Hematopoietic multipotent progenitor cell treated with erythropoietin and hydrocortisone succinate and interleukin-3 and kit ligand, for 6 days (in vitro differentiated cells): ENCODE results near the gene AHRR.

Source experiments
- DNase-seq: peaks from one replicate; pipeline ENCODE4 v3.0.0-alpha.2; 2015

The AHRR gene

GRCh38 chr5:446066-446882 is 124.8 kb downstream of the AHRR start:
- DNase-seq: no peak

DNA sequence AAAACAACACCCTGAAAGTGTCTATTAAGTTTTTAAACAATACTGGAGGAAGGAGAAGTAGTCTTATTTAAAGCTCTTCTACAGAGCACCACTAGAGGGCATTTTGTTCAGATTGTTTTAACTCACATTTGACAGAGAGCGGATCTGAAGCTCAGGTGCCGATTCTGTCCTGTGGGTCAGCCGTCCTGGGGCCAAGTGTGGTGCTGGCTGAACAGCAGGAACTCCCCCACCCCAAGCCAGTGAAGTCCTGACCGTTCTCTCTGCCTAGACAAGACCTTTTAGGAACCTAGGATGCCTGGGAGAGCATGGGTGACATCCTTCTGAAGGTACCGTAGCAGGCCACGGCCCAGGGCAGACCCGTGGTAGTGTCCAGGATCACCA is 125.4 kb downstream of the AHRR start:
- DNase-seq: peak; percentile 80

DNA sequence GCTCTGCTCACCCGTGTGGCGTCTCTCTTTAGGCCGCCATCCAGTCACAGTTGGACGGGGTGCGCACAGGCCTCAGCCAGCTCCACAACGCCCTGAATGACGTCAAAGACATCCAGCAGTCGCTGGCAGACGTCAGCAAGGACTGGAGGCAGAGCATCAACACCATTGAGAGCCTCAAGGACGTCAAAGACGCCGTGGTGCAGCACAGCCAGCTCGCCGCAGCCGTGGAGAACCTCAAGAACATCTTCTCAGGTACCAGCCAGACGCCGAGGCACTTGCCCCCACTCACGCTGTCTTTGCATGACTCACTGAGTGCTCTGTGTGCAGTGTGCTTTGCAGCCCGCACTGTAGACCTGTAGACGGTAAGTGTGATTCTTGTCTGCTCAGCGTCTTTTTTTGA is 126.0 kb downstream of the AHRR start:
- no peak for DNase-seq

- DNase-seq: no peak
These were observed 126.7 kb downstream of the AHRR start for GRCh38 chr5:448061-448765.

DNA sequence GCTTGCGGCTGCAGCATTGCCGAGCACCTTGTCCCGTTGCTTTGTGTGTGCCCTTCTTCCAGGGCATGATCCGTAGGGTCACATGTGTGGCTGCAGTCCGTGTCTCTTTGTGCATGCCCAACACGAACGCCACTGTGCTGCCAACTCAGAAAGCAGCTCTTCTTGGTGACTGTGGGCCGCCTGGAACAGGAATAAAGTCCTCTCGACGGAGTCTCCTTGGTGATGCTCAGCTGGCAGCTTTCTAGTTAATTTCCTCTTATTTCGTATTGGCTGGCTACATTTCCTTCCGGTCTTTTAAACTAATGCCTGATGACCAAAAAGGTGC is 127.2 kb downstream of the AHRR start:
- no peak for DNase-seq

- DNase-seq: no peak
These were observed 127.6 kb downstream of the AHRR start for GRCh38 chr5:449151-449550.

GRCh38 chr5:451587-452458 is 130.3 kb downstream of the AHRR start:
- DNase-seq: no peak

DNA sequence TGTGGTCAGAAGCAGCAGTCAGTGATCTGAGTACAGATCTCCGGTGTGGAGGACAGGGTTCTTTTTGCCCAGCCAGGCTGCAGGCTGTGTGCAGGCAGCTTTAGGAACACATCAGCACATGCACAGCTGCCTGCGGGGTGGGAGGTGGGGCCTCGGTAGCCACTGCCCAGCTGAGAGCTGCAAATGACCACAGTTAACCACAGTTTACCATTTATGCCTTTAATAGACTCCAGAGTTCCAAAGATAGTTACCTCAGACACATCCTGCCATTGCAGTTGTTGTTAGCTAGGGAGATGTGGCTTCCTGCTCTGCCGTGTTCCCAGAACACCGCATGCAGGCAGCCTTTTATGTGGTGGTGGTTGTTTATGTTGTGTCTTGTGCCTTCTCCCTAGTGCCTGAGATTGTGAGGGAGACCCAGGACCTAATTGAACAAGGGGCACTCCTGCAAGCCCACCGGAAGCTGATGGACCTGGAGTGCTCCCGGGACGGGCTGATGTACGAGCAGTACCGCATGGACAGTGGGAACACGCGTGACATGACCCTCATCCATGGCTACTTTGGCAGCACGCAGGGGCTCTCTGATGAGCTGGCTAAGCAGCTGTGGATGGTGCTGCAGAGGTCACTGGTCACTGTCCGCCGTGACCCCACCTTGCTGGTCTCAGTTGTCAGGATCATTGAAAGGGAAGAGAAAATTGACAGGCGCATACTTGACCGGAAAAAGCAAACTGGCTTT is 131.6 kb downstream of the AHRR start:
- DNase-seq: no peak

DNA sequence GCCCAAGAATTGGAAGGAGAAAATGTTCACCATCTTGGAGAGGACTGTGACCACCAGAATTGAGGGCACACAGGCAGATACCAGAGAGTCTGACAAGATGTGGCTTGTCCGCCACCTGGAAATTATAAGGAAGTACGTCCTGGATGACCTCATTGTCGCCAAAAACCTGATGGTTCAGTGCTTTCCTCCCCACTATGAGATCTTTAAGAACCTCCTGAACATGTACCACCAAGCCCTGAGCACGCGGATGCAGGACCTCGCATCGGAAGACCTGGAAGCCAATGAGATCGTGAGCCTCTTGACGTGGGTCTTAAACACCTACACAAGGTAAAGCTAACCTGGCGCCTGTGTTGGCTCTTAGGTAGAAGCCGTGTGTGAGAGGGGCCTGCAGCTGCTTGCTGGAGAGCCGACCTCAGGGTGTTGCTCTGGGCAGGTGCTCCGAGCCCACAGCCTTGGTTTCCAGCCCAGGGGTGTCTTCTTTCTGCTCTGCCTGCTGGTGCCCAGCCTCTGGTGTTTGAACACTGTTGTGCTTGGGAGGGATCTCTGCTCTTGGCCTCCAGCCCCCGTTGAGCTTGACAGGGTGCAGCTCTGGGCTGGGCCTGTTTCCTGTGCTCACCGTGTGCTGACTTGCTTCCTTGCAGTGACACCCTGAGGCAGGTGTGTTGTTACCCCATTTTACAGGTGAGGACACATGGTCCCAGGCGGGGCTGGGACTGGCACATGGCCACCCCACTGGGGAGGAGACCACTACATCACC is 132.4 kb downstream of the AHRR start:
- DNase-seq: no peak

GRCh38 chr5:454936-455335 is 133.4 kb downstream of the AHRR start:
- DNase-seq: no peak

GRCh38 chr5:455806-456205 is 134.3 kb downstream of the AHRR start:
- no peak for DNase-seq

DNA sequence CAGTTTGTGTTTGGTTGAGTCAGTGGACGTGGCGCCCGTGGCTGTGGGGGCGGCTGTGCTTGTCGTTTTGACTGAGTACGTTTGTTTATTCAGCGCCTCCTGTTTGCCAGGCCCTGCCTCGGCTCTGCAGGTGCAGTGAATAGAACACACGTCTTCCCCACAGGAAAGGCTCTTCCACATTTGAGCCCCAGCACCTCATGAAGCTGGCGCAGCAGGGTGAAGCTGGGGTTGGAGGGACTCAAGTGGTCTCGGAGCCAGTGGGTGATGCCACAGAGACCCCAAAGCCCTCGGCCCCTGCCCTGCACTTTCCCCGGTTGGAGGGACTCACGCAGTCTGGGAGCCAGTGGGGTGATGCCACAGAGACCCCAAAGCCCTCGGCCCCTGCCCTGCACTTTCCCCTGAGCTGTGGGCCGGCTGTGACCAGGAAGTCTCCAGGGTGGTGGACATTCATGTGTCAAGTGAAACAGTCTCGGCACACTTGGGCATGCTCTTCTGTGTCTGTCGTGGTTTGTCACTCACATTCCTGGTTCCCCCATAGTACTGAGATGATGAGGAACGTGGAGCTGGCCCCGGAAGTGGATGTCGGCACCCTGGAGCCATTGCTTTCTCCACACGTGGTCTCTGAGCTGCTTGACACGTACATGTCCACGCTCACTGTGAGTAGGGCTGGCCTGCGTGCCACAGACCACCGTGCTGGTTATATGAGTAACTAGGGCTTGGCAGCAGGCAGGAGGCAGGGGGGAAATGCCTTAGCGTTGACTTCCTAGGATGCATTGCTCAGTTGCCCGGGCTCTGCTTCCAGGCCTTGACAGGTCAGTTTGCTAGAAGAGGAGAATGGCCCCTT is 135.1 kb downstream of the AHRR start:
- no peak for DNase-seq

- no peak for DNase-seq
These were observed 135.9 kb downstream of the AHRR start for GRCh38 chr5:457195-457961.

- no peak for DNase-seq
These were observed 137.2 kb downstream of the AHRR start for GRCh38 chr5:458547-459353.

DNA sequence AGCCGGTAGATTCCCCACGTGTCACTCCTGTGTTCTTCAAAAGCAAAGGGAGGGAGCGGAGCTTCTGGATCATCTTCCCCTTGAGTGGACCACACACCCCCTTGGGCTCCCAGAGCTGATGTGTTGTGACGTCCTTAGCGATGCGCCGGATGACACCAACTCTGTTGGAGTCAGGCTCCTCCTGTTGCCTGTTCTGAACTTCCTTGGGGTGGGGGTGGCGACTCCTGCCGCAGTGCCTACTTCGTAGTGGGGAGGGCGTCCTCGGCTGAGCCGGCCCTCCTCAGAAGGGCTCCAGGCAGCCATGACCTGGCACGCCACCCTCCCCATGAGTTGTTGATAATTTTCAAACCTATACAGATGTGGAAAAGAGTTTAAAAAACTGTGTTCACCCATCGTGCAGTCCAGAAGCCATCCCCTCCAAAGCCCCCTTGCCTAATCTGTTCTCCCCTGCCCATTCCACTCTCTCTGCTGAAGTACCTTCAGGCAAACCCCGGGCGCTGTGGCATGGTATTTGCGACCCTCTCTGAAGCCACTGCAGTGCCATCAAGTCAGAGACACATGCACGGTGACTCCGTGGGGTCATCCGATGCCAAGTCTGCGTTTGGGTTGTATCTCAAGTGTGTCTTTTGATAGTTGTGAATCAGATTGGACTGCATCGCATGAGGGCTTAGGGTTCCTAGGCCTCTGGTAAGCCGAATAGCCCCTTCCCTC is 138.2 kb downstream of the AHRR start:
- no peak for DNase-seq

- DNase-seq: no peak
These were observed 138.7 kb downstream of the AHRR start for GRCh38 chr5:460273-460625.

DNA sequence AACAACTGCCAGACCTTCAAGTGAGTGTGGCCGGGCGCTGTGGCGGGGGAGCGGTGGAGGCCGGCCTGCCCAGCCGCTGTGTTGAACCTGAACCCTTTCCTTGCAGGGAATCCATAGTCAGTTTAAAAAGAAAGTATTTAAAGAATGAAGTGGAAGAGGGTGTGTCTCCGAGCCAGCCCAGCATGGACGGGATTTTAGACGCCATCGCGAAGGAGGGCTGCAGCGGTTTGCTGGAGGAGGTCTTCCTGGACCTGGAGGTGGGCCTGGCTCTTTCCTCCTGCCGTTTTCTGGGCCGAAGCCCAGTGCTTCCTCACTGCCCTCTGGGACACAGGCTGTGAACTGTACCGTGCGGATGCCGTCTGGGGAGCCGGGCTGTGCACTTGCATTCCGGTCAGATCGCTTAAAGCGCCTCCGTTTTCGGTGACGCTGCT is 140.6 kb downstream of the AHRR start:
- no peak for DNase-seq

- DNase-seq: no peak
These were observed 141.8 kb downstream of the AHRR start for GRCh38 chr5:463301-463700.

GRCh38 chr5:463952-464351 is 142.4 kb downstream of the AHRR start:
- DNase-seq: no peak
